Ovary (tissue), 3 donors: ENCODE results near the gene FMN1.

Experiments
- EP300 ChIP-seq: sonication (generic); formaldehyde crosslinking; IDR thresholded peaks from one replicate; pipeline ENCODE4 v1.6.1; 2017; ENCODE audit warnings: antibody characterized with exemption
- POLR2A ChIP-seq: fragments of 450-650 bp; IDR thresholded peaks from one replicate; pipeline ENCODE4 v1.6.1; 2017; ENCODE audit warnings: antibody characterized with exemption, mild to moderate bottlenecking, moderate library complexity
- TF ChIP-seq, protein P1 (sequence below), 3 donors: fragments of 450-650 bp in 2 of 3; fragments of 200-600 bp in 1 of 3; IDR thresholded peaks; one replicate each; pipeline versions ENCODE4 v1.5.1 to v1.8.0; 2016 to 2022; ENCODE audit warnings: antibody characterized with exemption in 3 of 3, mild to moderate bottlenecking in 1 of 3
- donor health status: DM: no; HTN: no; CAD: no.

GRCh38 chr15:33207646-33208045 lies 13.1 kb upstream of the FMN1 start:
- TF ChIP-seq POLR2A (no peak), EP300 (no peak)
- TF ChIP-seq, protein P1, sequence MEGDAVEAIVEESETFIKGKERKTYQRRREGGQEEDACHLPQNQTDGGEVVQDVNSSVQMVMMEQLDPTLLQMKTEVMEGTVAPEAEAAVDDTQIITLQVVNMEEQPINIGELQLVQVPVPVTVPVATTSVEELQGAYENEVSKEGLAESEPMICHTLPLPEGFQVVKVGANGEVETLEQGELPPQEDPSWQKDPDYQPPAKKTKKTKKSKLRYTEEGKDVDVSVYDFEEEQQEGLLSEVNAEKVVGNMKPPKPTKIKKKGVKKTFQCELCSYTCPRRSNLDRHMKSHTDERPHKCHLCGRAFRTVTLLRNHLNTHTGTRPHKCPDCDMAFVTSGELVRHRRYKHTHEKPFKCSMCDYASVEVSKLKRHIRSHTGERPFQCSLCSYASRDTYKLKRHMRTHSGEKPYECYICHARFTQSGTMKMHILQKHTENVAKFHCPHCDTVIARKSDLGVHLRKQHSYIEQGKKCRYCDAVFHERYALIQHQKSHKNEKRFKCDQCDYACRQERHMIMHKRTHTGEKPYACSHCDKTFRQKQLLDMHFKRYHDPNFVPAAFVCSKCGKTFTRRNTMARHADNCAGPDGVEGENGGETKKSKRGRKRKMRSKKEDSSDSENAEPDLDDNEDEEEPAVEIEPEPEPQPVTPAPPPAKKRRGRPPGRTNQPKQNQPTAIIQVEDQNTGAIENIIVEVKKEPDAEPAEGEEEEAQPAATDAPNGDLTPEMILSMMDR (IDR thresholded peaks at IDR 0.05) = no peak
